Retinal pigment epithelial cell (primary cell): ENCODE measurements around the gene TRIM63.

Experiments
- DNase-seq: peaks from one replicate; pipeline ENCODE4 v3.0.0-alpha.2; 2010; ENCODE audit warnings: low read depth
- H3K4me3 ChIP-seq: 2 replicates; pipeline ENCODE4 v1.5.1; 2011; ENCODE audit warnings: mild to moderate bottlenecking, low read length, control low read depth, moderate library complexity
- TF ChIP-seq, protein P1 (sequence below): conservative IDR thresholded peaks from 2 replicates; pipeline ENCODE4 v1.5.1; 2011; ENCODE audit warnings: low read depth, low read length, control low read depth, inconsistent platforms

The TRIM63 gene

GRCh38 chr1:26029054-26029863, 38.2 kb downstream of the TRIM63 start:
- TF ChIP-seq, protein P1, sequence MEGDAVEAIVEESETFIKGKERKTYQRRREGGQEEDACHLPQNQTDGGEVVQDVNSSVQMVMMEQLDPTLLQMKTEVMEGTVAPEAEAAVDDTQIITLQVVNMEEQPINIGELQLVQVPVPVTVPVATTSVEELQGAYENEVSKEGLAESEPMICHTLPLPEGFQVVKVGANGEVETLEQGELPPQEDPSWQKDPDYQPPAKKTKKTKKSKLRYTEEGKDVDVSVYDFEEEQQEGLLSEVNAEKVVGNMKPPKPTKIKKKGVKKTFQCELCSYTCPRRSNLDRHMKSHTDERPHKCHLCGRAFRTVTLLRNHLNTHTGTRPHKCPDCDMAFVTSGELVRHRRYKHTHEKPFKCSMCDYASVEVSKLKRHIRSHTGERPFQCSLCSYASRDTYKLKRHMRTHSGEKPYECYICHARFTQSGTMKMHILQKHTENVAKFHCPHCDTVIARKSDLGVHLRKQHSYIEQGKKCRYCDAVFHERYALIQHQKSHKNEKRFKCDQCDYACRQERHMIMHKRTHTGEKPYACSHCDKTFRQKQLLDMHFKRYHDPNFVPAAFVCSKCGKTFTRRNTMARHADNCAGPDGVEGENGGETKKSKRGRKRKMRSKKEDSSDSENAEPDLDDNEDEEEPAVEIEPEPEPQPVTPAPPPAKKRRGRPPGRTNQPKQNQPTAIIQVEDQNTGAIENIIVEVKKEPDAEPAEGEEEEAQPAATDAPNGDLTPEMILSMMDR, result no peak
- no peak overlapping the region for H3K4me3 ChIP-seq
- DNase-seq, result no peak

DNA sequence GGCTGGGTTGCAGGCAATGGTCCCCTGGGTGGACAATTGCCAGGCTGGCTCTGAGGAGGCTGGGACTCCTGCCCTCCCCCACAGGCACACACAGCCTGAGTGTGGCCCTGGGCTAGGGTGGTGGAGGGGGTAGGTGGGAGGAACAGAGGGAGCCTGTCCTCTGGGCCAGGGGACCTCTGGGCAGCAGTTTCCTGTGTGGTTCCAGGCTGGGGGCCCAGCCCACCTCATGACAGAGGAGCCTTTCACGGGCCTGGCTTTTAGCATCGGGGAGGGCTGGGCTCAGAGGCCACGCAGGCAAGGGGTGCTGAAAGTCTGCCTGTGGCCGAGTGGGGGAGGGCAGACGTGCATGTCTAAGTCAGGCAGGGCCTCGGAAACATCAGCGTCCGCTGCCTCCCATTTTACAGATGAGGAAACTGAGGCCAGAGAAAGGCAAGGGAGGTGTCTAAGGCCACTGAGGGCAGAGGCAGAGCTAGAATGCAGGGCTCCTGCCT, 38.9 kb downstream of the TRIM63 start:
- H3K4me3 ChIP-seq, result no peak overlapping the region
- TF ChIP-seq, protein P1, result no peak
- DNase-seq, result no peak

- no peak overlapping the region for H3K4me3 ChIP-seq
- TF ChIP-seq, protein P1, result no peak
- DNase-seq, result no peak
These were observed 39.5 kb downstream of the TRIM63 start for GRCh38 chr1:26027716-26028489.

- no peak for DNase-seq
- H3K4me3 ChIP-seq, result no peak overlapping the region
- TF ChIP-seq, protein P1, result no peak
These were observed 41.9 kb downstream of the TRIM63 start for GRCh38 chr1:26025517-26025916.

- no peak overlapping the region for H3K4me3 ChIP-seq
- no peak for DNase-seq
- TF ChIP-seq, protein P1, result no peak
These were observed 42.4 kb downstream of the TRIM63 start for GRCh38 chr1:26025060-26025459.

GRCh38 chr1:26023826-26024225, 43.6 kb downstream of the TRIM63 start:
- TF ChIP-seq, protein P1, result no peak
- H3K4me3 ChIP-seq, result no peak overlapping the region
- no peak for DNase-seq
